DND-41 (cell line): ENCODE results near the gene ARHGEF17.

Experiments
- EZH2 ChIP-seq: IDR thresholded peaks from 3 replicates; pipeline ENCODE4 v1.6.1; 2012; ENCODE audit warnings: borderline replicate concordance, low read depth, mild to moderate bottlenecking, moderate library complexity, low read length, inconsistent platforms; ENCODE audit not compliant: severe bottlenecking
- TF ChIP-seq, protein P1 (sequence below): IDR thresholded peaks from 2 replicates; pipeline ENCODE4 v1.5.1; 2012; ENCODE audit warnings: borderline replicate concordance, low read length, moderate library complexity, mild to moderate bottlenecking; ENCODE audit not compliant: poor library complexity, severe bottlenecking; ENCODE audit errors: extremely low read depth

DNA sequence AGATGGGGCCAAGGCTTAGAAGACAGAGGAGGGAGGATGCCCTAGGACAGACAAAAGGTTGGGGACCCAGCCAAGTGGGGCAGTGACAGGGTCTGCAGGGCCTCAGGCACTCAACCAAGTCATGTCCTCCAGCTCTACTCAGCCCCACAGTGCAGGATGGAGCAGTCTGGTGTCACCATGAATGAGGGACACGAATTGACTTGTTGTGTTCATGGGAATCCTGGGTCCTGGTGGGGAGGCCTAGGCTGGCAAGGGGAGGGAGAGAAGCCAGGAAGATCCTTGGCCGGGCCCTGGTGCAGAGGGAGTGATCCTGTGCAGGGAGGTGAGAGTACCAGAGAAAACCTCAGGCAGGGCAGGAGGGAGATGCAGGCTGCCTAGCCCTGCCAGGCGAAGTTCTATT lies 24.0 kb upstream of the ARHGEF17 start:
- TF ChIP-seq, protein P1, sequence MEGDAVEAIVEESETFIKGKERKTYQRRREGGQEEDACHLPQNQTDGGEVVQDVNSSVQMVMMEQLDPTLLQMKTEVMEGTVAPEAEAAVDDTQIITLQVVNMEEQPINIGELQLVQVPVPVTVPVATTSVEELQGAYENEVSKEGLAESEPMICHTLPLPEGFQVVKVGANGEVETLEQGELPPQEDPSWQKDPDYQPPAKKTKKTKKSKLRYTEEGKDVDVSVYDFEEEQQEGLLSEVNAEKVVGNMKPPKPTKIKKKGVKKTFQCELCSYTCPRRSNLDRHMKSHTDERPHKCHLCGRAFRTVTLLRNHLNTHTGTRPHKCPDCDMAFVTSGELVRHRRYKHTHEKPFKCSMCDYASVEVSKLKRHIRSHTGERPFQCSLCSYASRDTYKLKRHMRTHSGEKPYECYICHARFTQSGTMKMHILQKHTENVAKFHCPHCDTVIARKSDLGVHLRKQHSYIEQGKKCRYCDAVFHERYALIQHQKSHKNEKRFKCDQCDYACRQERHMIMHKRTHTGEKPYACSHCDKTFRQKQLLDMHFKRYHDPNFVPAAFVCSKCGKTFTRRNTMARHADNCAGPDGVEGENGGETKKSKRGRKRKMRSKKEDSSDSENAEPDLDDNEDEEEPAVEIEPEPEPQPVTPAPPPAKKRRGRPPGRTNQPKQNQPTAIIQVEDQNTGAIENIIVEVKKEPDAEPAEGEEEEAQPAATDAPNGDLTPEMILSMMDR: no peak
- TF ChIP-seq EZH2: no peak
